Left cardiac atrium (tissue), 4 donors: ENCODE measurements around the gene RNF217. TPM values are rescaled to one million over a fixed set of nuclear protein-coding genes. Genes with fewer than 3 reads are reported as not detected.
"Not testable (repeated sequence)": the region's sequence is repeated elsewhere in the genome, so short reads cannot be mapped to it uniquely, and the experiment has no call there.

Experiments used
- ATAC-seq, 2 donors: fragments of 200-7000 bp; cut with Tn5 transposase; one replicate each; pipeline ENCODE4 v1.9.1; 2020; ENCODE audit warnings: mild to moderate bottlenecking in 2 of 2, moderate library complexity in 2 of 2
- DNase-seq: peaks from one replicate; pipeline ENCODE4 v3.0.0-alpha.2; 2020
- intact Hi-C, 2 donors: fragments of 100-400 bp; cut with DNase I; formaldehyde crosslinking; loops; one replicate each; pipeline versions ENCODE4 v1.14.1 to v1.15.1; 2022 to 2023
- long read RNA-seq: library from polyadenylated mRNA; unstranded; transcript quantifications from one replicate; pipeline ENCODE4 v2.0.0, GENCODE V29; 2021
- total RNA-seq, 2 donors: library from RNA; stranded (reverse); fragmentation: NEBNext Ultra II Directional; extraction: Animal tissue kit (Norgen Biotek cat#: 25700); gene quantifications; one replicate each; pipeline ENCODE4 v1.2.1, GENCODE V29; 2021
- donor health status: DM: no; HTN: yes; CAD: no.
- donor health status: DM: no; HTN: yes; CAD: no; lungs with severe emphysema.
- donor health status: DM: yes; HTN: yes; CAD: no.
- donor health status: Dilated cardiomyopathy.

RNF217 gene
- total RNA-seq: 10 to 100 TPM; 10.6 to 18.3 TPM
- long read RNA-seq, full-length matches to known transcripts: 2 of 4 reads
- long read RNA-seq, partial matches to known transcripts: 0 of 4 reads
- long read RNA-seq, other reads (novel, unspliced or antisense): 2 of 4 reads

DNA sequence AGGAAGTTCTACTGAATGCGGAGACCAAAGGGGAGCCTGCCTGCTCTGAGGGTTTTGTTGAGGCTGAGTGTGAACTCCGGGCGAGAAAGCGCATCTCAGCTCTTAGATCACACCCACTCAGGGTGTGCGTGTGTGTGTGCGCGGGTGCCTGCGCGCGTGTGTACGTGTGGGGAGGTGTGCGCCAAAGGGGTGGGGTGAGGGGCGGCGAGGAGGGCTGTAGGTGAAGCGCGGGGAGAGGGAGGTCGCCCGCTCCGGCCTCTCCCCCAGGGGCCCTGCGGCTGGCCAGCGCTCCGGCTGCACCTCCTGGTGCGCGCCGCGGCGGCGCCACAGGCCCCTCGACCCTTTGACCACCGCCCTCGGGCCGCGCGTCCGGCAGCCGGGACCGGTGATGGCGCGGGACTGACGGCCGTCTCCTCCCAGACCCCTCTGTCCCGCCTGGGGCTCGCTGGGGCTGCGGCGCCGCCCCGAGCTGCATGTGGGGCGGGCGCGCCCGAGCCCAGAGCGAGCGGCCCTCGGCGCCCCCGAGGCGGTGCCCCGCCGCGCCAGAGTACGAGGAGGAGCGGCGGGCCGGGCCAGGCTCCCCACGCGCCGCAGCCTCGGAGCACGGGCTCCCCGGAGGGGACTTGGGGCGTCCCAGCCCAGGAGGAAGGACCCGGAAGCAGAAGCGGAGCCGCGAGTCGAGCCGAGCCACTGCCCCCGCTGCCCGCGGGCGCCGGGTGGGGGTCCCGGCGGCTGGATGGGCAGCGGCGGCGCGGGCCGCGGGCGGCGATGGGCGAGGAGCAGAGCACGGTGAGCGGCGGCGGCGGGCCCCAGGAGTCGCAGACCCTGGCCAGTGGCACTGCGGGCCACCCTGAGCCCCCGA lies at the start of gene RNF217:
TSS of gene RNF217 (plus strand) at position 661 of the 862 bp plus-strand sequence. CDS start at position 769, 108 bp downstream.
- DNase-seq (peak; percentile 79), ATAC-seq (peak; percentile 82 to 83)
- intact Hi-C loops: loop anchor here in 1 of 2 donors (10.0 kb wide), 1 partner anchor 133 kb away; no protein-coding TSS in a partner anchor

DNA sequence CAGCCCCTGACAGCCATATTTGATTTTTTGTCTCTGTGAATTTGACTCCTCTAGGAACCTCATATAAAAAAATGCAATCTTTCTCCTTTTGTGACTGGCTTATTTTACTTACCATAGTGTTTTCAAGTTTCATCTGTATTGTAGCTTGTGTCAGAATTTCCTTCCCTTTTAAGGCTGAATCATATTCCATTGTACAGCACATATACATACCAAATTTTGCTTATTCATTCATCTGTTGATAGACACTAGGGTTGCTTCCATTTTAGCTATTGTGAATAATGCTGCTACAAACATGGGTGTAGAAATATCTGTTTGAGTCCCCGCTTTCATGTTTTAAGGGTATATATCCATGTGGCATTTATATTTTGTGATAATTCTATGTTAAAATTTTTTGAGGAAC lies 49.2 kb upstream of the RNF217 start:
- ATAC-seq (no peak), DNase-seq (no peak)
- intact Hi-C loops: no loop called here

DNA sequence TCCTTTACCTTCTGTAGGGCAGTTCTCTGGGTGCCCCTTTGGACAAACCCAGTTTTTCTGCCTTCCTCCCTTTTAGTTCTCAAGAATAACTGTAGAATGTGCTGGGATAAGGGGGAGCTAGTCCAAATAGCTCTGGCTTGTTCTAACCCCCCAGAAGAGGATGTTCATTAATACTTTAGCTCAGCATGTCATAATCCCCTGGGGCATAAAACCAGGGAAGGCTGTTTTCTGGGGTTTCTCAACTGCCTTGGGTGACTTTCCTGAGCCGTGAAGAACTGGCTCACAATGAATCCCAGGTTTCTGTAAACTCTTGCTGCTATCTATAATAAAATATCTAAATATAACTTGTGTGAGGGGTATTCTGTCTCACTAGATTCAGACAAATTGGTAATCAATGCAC lies 44.5 kb upstream of the RNF217 start:
- ATAC-seq: no peak
- intact Hi-C loops: no loop called here
- DNase-seq: no peak

DNA sequence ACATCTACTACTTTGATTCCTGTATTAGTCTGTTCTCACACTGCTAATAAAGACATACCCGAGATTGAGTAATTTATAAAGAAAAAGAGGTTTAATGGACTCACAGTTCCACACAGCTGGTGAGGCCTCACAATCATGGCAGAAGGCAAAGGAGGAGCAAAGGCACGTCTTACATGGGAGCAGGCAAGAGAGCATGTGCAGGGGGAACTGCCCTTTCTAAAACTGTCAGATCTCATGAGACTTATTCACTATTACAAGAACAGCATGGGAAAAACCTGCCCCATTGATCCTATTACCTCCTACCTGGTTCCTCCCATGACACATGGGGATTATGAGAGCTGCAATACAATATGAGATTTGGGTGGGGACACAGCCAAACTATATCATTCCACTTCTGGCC lies 42.5 kb upstream of the RNF217 start:
- DNase-seq, intact Hi-C loops, ATAC-seq: not testable (repeated sequence)

- DNase-seq (no peak), ATAC-seq (no peak)
- intact Hi-C loops: no loop called here
Observed at GRCh38 chr6:124924333-124924759, 37.9 kb upstream of the RNF217 start.

- no peak for ATAC-seq
- intact Hi-C loops: no loop called here
- DNase-seq: no peak
Observed at GRCh38 chr6:124926435-124926834, 35.8 kb upstream of the RNF217 start.

- no peak for ATAC-seq
- DNase-seq: no peak
- intact Hi-C loops: no loop called here
Observed at GRCh38 chr6:124927806-124928205, 34.4 kb upstream of the RNF217 start.

- ATAC-seq (no peak), DNase-seq (no peak)
- intact Hi-C loops: no loop called here
Observed at GRCh38 chr6:124928851-124929250, 33.4 kb upstream of the RNF217 start.

GRCh38 chr6:124937645-124938044 lies 24.6 kb upstream of the RNF217 start:
- DNase-seq (no peak), ATAC-seq (no peak)
- intact Hi-C loops: no loop called here

DNA sequence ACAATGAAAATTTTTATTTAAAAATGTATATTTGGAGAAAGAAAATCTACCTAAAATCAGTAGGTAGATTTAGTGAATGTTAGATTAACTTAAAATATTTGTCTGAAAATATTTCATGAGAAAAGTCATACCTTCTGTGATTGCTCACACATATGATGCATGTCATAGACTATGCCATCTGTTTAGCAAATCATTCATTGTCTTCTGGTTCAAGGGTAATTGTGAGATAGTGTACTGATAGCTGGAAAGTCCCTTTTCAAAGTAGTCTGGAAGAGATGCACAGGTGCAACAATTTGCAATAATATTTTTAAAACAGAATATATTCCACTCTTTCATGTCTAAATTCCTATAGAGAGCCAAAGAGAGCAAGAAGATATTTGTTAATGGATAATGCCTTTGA lies 21.0 kb upstream of the RNF217 start:
- intact Hi-C loops: no loop called here
- ATAC-seq (no peak), DNase-seq (no peak)

GRCh38 chr6:124943658-124944057 lies 18.6 kb upstream of the RNF217 start:
- no peak for DNase-seq
- no peak for ATAC-seq

DNA sequence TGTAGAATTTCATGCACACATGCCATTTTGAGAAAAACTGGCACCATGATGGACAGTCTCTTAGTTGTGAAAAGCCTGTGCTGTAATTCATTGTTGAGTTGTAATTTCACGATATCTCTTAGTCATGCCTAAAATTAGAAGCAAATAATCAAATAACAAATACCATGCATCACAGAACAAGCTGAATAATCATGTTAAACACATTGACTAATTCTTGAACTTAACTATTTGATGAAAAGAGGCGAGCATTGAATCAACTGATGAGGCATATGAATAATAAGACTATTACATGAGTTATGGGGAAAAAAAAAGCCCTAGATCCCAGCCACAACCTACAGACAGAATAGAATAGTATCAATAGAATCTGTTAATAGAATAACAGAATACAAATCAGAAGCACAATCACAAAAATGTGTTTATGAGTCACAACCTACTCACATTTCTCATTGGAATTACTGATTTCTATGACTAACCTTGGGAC lies 14.2 kb upstream of the RNF217 start:
- intact Hi-C loops: no loop called here
- ATAC-seq (no peak), DNase-seq (no peak)

More at GRCh38 chr6:124943658-124944057, 18.6 kb upstream of the RNF217 start:
- intact Hi-C loops: no loop called here

GRCh38 chr6:124949706-124950105 lies 12.5 kb upstream of the RNF217 start:
- DNase-seq: no peak
- intact Hi-C loops: no loop called here

GRCh38 chr6:124953808-124954207 lies 8.4 kb upstream of the RNF217 start:
- intact Hi-C loops: no loop called here
- ATAC-seq: no peak
- no peak for DNase-seq

More at GRCh38 chr6:124949706-124950105, 12.5 kb upstream of the RNF217 start:
- no peak for ATAC-seq

DNA sequence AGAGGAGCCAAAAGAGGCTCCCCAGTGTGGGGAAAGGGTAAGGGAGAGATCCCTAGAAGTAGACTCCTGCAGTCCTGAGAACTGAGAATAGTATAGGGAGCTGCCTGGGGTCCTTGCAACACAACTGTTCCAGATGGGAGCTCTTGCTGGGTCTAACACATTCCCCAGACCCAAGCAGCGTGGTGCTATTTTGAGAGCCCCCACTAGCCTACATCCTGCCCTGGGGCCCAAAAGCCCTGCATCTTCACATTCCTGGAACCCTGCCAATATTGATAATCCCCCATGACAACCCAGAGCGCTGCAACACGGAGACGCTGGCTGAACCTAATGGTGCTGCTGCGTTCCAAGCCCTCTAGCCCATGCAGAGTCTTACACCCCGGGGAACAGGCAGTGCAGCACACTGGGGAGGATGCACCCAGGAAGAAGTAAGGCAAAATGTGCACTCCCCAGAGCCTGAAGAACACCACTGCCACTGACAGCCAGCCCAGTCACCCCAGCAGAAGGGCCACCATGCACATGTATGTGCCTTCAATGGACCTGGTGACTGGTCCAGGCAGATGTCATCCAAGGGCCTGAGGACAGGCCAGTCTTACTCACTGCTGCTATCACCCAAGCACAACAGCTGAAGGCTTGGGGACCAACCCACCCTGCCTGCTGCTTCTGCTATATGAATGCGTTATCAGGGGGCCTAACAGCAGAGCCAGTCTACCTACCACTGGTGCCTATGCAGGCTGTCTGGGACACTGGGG lies 7.0 kb upstream of the RNF217 start:
- intact Hi-C loops: no loop called here
- ATAC-seq: peak; percentile 23 to 86
- DNase-seq: no peak

DNA sequence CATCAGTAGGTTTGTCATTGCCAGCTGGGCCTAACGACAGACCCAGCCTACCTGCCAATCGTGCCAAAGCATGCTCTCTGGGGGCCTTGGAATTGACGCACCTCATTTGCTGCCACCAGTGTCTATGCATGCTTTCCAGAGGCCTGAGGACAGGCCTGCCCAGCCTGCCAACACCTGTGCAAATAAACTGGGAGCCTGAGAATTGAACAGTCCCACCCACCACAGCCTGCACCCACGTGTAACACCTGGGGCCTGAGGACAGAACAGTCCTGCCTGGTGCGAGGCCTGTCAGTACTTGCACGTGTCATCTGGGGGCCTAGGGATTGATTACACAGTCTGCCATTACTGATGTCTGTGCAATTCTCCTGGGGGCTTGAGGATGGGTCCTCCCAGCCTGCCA lies 6.2 kb upstream of the RNF217 start:
- DNase-seq (no peak), ATAC-seq (no peak)
- intact Hi-C loops: no loop called here

GRCh38 chr6:124958149-124958548 lies 4.1 kb upstream of the RNF217 start:
- ATAC-seq (no peak), DNase-seq (no peak)
- intact Hi-C loops: no loop called here

GRCh38 chr6:124958759-124959354 lies 3.4 kb upstream of the RNF217 start:
- ATAC-seq: no peak
- no peak for DNase-seq
- intact Hi-C loops: no loop called here

DNA sequence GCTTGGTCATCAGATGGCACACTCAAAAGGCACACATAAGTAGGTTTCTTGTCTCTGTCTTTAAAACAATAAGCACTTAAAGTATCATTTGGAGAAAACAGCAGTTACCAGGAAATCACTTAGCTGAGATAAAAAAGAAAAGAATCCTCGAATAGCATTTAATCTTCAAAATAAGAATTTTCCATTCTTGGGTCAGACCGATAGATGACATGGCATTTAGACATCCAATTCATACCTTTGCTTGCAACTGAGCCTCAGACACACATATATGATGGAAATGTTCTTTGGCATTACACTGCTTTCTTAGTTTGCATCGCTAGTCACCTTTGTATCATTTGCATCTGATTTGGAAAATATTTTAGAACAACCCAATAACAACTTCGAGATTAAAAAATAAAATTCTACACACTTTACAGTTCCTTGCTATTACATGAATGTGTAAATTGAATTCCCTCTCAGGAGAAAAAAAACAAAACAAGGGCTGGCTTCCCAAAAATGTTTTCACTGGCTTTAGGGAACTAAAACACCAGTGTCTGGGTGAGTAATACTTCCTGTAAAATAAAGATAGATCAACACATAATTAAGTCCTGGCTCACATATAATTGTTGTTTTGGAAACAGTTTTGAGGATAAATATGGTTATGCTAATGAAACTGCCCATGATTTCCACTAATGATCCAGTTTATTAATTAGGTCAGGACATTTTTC lies 1.3 kb upstream of the RNF217 start:
- intact Hi-C loops: loop anchor here in 1 of 2 donors (10.0 kb wide), 1 partner anchor 134 kb away; no protein-coding TSS in a partner anchor
- DNase-seq: no peak
- ATAC-seq: no peak
